HG03135 (cell line): ENCODE measurements around the gene OR9Q1.
"Not testable (repeated sequence)": the region's sequence is repeated elsewhere in the genome, so short reads cannot be mapped to it uniquely, and the experiment has no call there.

Experiments
- ATAC-seq: cut with Tn5 transposase; IDR thresholded peaks from one replicate; pipeline ENCODE4 v1.9.1; 2021; ENCODE audit warnings: mild to moderate bottlenecking, moderate library complexity; ENCODE audit not compliant: unreplicated experiment

Gene OR9Q1

DNA sequence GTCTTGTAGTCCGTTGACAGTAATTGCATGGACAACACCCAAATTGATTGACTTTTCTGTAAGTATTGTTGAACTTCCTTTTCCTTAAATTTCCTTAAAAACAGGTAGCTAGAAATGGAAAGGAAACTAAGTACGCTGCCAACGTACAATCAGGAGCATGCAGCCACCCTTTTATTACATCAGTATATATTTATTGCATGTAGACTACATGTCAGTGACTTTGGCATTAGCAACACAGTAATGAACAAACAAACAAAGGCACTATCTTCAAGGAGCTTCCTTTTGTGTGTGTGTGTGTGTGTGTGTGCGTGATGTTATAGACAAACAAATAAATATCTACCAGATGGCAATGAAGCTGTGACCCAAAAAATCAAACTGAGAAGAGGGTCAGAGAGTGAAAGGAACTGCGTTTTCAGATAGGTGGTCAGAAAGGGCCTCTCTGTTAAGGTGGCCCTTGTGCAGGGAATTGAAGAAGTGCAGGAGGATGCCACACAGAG lies at the start of gene OR9Q1:
OR9Q1 (plus strand) TSS at position 447 of the 497 bp plus-strand sequence. CDS start 155,564 bp downstream, outside the sequence.
- ATAC-seq: no peak

DNA sequence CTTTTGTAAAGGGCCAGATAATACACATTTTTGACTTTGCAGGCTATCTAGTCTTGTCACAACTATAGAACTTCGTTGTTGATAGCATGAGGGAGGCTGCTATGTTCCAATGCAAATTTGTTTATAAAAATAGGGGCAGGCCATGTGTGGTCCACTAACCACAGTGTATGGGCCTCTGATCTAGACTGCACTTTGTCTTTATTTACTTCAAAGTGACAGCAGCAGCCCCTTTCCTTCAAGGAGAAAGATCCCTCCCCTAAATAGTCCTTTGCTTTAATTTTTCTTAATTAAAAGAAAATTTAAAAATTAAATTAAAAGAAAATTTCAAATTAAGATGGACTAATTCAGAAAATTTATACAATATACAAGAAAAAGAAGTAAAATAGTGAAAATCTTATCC lies 49.5 kb upstream of the OR9Q1 start:
- no peak for ATAC-seq

DNA sequence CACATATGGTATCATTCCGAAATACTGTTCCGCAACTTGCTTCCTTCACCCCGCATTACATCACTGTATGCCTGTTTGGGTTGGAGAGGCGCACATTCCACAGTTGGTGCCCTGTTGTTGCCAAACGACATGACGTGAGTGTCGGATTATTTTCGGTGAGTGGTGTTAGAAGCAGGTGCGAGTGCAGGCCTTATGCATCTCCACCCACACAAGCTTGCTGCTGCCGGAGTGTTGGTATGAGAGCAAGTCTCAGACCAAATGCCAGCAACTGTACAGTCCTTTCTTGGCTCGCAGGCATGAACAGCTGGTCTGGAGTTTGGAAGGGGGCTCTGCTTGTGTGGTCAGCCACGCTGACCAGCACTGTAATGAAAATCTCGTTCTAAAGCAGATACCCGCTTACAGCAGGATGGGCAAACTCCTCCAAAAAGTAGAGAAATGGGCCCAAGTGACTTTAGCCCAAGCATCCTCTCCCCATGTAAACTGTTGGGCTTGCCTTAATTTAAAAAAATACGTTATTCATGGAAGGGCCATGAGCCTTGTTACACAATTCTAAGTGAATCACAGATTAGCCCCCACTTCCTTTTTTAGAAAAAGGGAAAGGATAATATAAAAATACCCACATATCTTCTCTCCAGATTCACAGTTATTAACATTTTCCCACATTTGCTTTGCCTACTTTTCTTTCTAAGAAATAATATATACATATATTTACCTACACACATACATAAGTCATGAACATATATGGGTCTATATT lies 48.7 kb upstream of the OR9Q1 start:
- ATAC-seq: no peak

DNA sequence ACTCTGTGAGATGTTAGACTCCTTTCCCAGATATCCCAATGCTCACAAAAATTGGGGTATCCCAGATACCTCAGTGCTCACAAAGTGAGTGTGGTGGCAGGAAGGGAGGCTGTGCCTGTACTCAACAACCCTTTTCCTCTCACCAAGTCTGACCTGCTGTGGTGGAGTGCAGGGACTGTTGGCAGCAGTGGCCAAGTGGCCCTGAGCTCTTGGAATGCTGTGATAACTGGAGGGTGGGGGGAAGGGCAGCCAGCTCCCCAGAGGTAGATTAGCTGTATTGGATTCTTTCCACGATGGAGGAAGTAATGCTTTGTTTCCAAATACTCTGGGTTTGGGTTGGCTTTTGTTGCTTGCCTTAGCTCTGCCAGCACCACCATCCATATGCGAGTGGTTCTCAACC lies 46.0 kb upstream of the OR9Q1 start:
- no peak for ATAC-seq

- ATAC-seq: no peak
These were observed 44.8 kb upstream of the OR9Q1 start for GRCh38 chr11:57978686-57979531.

DNA sequence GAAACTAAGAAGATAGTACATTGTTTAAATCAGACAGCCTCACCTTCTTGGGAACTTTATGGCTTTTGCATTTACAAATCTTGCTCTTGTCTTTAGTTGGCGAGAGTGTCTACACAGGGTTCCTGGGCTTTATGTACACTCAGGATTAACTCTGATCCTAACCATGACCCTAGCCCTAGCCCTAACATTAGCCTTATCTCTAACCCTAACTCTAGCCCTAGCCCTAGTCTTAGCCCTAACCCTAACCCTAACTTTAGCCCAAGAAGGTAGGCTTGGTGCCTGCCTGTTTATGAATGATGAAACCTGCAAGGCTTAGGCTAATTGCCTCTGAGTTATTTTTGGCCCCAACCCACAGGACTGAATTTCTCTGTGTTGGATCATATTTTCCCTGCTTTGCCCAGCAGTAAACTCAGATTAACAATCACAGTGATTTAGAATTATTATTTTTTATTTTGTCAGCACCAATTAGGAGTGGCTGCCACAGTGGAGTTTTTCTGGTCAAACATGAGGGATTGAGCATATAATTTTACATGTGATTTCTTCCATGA lies 44.1 kb upstream of the OR9Q1 start:
- no peak for ATAC-seq

- no peak for ATAC-seq
These were observed 43.5 kb upstream of the OR9Q1 start for GRCh38 chr11:57980201-57980600.

DNA sequence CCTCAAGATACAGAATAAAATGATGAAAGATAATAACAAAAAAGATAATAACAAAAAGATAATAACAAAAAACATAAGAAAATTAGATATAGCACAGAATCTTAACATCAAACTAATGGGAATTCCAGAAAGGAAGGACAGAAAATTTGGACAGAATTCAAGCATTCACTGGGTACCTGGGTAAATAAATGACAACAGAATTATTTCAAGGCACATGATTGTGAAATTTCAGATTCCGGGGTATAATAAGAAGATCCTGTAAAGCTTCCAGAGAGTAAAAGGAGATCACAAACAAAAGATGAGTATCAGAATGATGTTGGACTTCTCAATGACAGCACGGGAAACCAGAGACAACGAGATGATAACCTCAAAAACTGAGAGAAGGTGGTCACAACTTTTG lies 42.1 kb upstream of the OR9Q1 start:
- ATAC-seq: no peak

GRCh38 chr11:57982776-57983175 lies 40.9 kb upstream of the OR9Q1 start:
- ATAC-seq: no peak

DNA sequence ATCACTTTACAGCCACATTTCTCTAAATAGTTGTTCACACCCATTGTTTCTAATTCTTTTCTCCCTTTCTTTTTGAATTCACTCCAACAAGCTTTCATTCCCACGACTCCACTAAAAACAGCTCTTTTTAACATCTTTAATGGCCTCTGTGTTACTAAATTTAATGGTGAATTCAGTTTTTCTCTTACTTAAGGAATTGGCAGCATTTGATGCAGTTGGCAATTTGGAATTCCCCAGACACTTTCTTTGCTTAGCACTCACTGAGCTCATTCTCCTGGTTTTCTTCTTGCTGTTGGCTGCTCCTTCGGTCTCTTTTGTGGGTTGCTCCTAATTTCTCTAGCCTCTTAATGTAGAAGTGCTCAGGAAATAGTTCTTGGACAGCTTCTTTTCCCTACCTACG lies 40.5 kb upstream of the OR9Q1 start:
- no peak for ATAC-seq

DNA sequence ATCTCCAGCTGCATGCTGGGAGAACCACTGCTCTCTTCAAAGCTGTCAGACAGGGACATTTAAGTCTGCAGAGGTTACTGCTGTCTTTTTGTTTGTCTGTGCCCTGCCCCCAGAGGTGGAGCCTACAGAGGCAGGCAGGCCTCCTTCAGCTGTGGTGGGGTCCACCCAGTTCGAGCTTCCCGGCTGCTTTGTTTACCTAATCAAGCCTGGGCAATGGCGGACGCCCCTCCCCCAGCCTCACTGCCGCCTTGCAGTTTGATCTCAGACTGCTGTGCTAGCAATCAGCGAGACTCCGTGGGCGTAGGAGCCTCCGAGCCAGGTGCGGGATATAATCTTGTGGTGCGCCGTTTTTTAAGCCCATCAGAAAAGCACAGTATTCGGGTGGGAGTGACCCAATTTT lies 24.2 kb upstream of the OR9Q1 start:
- not testable (repeated sequence) for ATAC-seq

DNA sequence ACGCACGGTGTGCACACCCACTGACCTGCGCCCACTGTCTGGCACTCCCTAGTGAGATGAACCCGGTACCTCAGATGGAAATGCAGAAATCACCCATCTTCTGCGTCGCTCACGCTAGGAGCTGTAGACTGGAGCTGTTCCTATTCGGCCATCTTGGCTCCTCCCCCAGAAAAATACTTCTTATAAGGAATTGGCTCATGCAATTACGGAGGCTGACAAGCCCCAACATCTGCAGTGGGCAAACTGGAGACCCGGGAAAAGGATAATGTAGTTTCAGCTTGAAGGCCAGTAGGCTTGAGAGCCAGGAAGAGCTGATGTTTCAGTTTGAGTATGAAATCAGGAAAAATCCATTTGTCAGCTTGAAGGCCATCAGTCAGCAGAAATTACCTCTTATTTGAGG lies 23.7 kb upstream of the OR9Q1 start:
- not testable (repeated sequence) for ATAC-seq

GRCh38 chr11:58000699-58001098 lies 23.0 kb upstream of the OR9Q1 start:
- no peak for ATAC-seq

- no peak for ATAC-seq
These were observed 20.6 kb upstream of the OR9Q1 start for GRCh38 chr11:58003036-58003435.

DNA sequence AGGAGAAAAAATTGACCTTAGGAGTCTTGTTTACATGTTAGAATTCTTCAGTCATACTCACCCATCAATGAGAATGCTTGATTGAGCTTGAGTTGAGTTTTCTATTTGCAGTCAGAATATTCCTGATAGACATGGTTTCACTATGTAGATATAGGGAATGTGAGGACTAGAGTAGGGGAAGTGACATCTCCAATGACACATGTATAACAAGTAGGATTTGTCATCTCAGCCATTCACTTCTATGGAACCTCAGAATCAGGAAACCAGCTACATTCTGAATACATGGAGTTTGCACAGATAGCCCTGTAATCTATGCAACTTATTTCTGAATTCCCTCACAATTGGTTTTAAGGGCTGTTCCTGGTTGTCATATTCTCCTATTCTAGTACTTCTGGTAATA lies 20.1 kb upstream of the OR9Q1 start:
- ATAC-seq: no peak

DNA sequence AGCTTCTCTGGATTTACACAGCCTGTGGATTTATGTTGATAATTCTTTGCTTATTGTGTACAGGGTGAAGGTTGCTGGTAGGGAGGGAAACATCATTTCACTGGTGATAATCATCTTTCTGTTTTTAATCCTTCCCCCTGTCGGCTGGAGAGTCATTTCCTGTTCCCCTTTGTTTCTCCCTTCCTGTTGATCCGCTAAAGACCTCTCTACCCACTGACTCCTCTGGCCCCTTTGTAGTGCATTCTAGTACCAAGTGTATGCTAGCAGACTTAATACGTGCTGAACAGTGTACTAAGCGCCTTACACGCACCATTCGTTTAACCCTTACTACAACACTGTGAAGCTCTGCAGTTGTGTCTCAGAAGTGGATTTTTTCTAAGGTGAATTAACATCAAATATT lies 19.0 kb upstream of the OR9Q1 start:
- ATAC-seq: no peak

DNA sequence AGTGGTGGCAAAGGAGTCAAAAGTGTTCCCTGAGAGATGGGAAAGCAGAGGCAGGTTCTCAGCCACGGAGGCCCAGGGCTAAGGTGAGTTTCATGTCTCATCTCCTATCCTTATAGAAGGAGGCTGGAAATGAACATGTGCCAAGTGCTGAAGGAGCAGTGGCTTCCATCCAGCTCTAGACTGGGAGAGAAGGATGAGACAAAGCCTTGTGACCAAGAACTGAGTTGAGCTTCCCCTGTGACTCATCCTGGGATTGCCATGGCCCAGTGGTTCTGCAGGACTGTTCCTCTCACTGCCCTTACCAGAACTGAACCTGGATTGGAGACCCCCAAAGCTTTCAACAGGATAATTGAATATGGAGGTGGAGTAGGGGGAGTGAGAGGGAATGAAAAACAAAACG lies 16.7 kb upstream of the OR9Q1 start:
- no peak for ATAC-seq

DNA sequence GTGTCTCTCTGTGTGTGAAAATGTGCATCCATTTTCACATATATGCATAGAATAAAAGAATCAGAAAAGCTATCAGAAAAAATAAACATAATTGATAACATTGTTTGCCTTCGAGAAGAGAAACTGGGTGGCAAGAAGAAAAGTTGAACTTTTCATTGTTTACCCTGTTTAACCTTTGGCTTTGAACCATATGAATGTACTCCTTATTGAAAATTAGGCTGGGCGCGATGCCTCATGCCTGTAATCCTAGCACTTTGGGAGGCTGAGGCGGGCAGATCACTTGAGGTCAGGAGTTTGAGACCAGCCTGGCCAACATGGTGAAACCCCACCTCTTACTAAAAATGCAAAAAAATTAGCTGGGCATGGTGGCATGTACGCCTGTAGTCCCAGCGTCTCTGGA lies 11.9 kb upstream of the OR9Q1 start:
- no peak for ATAC-seq

- no peak for ATAC-seq
These were observed 965 bp downstream of the OR9Q1 start for GRCh38 chr11:58024601-58025091.

GRCh38 chr11:58027341-58027740 lies 3.7 kb downstream of the OR9Q1 start:
- ATAC-seq: no peak

DNA sequence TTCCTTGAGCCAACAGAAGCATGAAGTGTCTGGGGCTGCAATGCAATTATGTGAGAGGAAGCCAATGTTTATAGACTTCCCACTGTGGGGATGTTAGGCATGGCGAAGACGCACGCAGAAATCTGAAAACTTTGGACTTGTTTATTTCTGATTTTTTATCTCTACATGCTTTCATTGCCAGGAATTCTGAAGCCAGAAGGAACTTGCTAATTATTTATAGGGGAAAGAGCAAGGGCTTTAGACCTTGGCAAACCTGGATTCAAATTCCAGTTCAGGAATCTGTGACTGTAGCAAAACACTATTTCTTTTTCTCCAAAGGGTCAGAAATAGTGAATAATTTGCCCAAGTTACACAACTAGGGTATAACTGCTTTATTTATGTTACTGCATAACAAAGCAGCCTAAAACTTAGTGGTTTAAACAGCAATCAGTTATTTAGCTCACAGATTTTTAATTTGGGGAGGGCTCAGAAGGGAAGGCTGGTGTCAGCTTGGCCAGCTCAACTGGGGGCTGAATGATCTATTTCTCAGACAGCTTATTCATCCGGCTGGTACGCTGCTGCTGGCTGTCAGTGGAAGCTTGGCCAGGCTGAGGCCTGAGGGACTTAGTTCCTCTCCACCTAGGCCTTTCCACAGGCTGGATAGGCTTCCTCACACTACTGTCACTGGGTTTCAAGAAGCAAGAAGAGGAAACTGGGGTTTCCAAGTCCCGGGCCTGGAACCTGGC lies 5.2 kb downstream of the OR9Q1 start:
- ATAC-seq: no peak
